GM19099 (cell line): ENCODE results near the gene SCAMP4.

Source experiments
- POLR2A ChIP-seq: IDR thresholded peaks from 3 replicates; pipeline ENCODE4 v1.6.1; 2011; ENCODE audit warnings: low read depth; ENCODE audit not compliant: insufficient read length; ENCODE audit errors: extremely low read depth

Gene SCAMP4

DNA sequence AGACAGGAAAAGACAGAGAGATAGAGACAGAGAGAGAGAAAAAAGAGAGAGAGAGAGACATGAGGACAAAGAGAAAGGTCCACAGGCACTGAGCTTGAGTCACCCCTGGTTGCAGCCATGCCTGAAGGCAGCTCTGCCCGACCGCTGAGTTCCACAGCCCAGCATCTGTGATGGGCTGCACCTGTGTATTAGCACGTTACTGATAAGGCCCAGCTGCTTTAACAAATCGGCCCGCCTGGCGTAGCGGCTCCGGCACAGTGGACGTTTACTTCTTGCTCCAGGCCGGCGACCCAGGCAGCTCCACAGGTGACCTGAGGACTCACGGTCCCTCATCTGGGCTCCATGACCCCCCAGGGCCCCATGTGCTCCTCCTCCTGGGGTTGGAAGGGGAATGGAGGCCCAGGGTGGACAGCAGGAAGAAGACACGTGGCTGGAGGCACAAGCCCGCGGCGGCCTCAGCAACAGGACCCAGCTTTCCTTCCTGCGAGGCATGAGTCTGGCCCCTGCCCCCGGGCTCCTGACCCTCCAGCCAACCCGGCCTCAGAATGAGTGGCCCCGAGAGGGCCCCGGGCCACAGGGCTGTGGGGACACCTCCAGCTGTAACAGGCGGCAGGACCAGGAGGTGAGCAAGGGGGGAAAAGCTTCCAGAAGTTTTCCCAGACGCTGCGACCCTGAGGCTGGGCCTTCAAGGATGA is 31.9 kb downstream of the SCAMP4 start:
- no peak for TF ChIP-seq POLR2A

DNA sequence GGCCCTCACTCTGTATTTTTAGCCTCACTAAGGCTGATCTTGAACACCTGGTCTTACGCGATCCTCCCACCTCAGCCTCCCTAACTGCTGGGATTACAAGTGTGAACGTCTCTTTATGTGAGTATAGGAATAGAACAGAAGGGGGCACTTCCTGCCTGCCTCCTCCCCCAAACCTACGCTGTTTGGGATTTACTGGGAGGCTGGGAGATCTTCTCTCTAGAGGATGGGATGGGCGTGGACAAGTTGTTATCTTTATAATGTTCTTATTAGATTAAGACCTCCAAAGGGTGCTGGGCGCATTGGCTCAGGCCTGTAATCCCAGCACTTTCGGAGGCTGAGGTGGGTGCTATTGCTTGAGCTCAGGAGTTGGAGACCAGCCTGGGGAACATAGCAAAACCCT is 32.9 kb downstream of the SCAMP4 start:
- no peak for TF ChIP-seq POLR2A

DNA sequence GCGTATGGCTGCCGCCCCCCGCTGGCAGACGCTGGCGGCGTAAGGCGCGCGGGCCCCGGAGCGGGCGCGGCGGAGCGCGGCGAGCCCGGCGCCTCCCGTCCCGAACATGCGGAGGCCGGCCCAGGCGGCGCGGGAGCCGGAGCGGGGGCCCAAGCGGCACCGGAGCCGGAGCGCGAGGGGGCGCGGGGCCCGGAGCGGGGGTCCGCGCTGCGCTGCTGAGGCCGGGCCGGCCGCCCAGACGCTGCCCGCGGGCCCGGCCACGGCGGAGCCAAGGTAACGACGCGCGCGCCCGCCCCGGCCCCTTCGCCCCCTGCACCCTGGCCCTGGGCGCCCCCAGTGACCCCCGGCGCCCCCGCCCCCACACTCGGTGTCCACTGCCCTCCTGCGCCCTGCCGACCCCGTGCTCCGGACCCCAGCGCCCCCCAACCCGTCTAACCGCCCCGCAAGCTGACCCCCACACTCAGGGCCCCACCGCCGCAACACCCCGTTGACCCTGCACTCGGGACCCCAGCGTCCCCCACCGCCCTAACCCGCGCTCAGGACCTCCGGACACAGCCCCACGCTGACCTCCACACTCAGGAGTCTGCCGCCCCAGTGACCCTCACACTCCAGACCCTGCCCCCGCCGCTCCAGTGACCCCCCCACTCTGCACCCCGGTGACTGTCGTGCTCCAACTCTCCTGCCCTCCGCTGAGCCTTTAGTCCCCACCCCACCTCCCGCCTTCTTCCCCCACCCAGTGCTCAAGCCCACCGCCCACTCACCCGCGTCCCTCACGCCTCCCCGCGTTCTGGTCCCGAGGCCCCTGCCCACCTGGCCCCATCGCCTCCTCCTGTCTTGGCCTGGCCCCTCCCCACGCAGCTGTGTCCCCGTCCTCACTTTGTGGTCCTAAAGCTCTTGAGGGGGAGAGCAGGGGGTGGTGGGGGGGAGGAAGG is 36.2 kb downstream of the SCAMP4 start, which contains the start of gene CSNK1G2:
Gene CSNK1G2, plus strand, starts transcription at position 27 of the 932 bp plus-strand sequence. CDS start 28,601 bp downstream, outside the sequence.
- peak; percentile 46 for TF ChIP-seq POLR2A

DNA sequence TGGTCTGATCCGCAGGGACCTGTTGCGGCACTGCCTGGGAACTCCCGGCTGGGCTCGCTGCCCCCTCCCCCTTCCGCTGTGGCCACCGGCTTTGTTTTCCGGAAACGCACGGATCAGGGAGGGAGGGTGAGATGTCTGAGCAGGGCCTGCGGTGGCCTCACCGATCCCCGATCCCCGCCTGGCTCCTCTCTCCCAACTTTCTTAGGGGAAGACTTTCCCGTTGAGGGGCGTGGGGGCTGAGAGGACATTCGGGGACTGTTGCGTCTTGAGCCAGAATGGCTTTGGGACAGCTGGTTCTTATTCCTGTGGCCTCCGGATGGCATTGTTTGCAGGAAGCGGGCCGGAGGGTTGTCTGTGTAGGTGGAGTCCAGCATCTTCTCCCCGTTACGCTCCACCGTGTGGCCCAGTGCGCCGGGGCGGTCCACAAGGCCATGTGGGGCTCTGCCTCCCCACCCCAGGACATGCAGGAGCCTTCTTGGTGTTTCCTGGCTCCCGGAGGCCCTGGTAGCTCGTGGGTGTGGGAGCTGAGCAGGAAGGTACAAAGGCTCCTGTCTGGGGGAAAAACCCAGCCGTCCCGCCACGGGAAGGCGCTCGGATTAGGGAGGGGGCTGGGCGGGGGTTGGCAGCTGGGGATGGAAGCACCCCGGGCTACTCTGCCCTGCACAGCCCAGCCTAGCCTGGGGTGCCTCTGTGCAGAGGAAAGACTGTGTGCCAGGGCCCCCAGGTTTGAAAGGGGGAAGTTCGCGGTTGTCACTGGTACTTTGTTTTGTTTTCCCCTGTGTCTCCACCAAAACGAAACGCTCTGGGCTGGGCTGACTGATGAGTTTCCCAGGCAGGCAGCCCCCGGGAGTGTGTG is 37.1 kb downstream of the SCAMP4 start:
- peak; percentile 41 for TF ChIP-seq POLR2A

DNA sequence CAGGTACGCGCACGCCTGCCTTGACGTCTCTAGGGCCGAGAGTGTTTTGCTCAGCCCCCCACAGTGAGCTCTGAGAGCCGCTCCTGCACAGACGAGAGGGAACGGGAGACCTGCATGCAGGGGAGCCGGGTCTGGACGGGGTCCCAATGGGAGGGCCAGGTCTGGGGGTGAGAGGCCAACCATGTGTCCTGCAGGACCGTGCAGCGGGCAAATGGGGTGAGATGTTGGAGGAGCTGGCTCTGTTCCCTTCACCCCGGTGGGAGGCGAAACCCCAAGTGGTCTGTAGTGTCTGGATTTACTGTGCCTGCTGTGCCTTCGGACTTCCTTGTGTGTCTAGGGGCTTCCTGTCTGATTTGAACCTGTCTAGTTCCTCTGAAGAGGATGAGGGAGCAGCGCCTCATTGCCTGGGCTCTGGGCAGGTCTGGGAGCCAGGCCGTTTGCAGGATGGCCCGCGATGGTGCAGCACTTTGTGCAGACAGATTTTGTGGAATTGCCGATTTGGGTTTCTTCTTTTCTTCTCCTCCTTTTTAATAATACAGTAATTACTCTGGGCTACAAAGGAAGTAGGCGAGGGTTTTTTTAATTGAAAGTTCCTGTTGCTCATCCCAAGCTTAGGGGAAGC is 37.8 kb downstream of the SCAMP4 start:
- TF ChIP-seq POLR2A, result no peak

DNA sequence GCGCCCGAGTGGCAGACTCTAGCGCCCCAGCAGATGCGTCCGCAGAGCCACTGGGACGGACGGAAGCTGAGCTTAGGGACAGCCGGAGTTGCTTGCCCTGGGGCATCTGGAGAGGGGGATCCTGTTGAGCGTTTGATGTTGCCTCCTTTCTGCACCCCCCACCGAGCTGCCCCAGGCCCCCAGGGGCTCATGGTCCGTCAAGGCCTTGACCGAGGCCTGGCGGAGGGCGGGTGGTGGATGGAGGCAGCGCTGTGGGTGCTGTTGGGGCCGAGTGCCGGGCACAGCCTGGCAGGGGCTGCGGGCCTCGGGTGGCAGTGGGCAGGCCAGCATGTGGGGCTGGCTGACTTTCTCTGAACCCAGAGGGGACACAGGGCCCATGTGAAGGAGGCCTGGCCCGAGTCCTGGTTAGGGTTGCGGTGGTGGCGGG is 38.5 kb downstream of the SCAMP4 start:
- no peak for TF ChIP-seq POLR2A

DNA sequence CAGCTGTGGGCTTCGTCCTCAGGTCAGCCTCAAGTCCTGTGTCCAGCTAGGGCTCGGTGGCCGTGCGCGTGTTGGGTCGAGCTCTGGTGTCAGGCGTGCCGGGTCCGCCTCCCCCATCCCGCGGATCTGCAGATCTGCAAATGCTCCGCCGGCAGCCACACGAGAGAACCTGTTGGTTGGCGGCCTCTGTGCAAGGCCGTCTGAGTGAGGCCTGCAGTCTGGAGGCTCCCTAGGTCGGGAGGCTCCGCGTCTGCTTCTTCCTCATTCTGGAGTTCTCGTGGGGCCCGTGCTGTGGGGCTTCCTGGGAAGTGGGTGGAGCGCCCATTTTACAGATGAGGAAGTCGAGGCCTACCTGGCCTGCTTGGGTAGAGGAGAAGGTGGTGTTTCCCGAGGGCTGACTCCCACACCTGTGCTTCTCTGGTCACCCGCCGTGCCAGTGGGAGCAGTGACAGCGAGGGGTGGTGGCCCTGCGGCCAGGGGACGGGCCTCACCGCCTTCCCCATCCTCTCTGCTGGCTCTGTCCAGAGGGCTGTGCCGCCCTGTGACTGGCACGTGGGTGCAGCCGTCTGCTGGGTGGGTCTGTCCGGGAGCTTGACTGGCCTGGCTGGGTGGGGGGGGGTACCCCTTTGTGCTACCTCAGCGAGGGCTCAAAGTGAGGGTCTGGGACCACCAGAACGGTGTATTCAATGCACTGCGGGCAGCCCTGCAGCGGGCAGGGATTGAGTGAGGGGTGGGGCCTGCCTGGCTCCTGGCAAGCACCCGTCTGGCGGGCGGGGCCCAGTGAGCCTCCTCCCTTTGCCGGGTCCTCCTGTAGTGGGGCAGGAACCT is 39.1 kb downstream of the SCAMP4 start:
- TF ChIP-seq POLR2A, result no peak

DNA sequence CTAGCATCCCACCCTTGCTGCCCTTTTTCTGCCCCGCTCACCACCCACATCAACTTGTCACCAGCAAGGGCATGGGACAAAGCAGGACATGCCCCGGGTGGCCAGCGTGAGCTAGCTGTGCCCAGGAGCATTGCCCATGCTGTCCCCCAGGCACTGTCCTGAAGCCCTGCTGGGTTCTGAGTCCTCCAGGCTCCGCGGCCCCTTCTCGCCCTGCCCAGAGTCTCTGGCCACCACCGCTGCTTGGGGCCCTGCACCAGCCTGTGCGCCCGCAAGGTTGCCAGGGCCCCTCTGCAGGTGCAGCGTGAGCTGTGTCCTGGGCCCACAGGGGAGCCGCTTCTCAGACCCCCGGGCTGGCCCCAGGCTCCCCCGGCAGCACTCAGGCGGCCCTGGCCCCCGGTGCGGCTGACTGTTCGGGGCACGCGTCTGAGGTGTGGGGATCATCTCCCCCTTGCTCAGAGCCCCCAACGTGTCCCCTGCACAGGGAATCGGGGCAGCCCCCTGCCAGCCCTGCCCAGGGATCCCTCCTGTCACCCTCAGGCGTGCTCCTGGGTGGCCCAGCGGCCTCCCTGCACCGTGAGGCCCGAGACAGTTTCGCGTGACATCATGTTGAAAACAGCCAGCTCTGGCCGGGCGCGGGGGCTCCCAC is 39.8 kb downstream of the SCAMP4 start:
- TF ChIP-seq POLR2A, result no peak

DNA sequence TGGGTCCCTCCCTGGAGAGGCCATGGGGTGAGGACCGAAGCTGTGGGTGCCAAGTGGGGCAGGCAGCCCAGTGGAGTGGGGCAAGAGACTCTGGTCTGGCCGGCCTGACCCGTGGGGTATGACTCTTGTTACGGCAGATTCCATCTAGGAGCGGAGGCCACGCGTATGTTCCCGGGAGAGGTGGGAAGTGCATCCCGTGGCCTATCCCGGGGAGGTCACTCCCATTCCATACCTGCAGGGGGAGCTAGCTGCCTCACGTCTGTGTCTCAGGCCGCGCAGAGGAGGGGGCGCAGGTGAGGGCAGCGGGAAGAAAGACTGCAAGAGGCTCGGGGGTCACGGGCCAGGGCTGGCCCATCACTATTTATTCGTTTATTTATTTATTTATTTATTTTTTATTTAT is 40.7 kb downstream of the SCAMP4 start:
- TF ChIP-seq POLR2A, result no peak

DNA sequence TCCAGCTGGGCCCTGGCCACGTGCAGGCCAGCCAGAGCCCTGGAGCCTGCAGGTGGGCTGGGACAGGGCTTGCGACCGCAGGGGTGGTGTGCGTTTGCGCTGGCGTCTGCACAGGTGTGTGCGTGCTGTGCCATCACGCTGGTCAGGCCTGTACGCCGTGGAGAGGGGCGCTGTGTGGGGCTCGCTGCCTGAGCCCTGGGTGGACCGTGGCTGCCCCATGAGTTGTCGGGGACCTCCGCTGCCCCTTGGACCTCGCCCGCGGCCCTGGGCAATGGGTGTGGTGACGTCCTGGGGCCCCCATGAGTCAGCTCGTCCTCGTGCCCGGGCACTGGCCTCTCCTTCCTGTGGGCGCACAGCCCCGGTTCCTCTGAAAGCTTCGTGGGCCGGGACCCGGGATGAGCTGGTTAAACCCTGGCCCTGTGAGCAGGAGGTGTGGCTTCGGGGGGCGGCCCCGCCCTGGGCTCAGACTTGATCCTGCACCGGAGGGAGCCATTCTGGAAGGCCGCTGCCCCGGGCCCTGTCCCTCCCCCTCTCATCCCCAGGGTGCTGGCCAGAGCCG is 42.5 kb downstream of the SCAMP4 start:
- TF ChIP-seq POLR2A, result no peak

DNA sequence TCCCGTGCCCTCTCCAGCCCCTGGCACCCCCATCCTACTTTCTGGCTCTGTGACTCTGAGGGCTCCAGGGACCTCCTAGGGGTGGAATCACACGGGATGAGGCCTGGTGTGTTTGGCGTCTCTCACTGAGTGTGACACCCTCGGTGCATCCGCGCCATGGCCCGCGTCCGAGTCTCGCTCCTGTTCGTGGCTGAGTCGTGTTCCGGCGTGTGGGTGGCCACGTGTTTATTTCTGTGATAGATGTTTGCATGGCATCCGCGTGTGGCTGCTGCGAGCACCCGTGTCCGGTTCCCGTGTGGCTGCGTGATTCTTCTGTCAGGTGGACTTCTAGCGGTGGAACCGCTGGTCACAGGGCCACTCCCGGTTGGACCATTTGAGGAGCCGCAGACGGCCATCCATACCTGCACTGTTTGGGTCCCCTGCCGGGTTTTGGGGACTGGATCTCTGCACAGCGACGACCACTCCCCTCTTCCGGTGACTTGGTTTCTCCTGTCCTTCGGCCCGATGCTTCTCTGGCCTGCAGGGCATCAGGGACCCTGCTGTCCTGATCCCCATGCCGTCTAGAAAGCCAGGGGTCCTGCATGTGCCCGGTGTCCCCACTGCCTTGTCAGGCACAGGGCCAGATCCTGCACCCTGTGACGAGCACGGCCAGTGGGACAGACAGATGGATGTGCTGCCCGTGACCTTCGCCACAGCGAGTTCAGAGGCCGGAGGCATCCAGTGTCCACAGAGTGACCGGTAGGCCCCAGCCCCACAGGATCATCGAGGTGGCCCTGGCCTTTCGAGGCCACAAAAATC is 44.3 kb downstream of the SCAMP4 start:
- TF ChIP-seq POLR2A, result no peak

DNA sequence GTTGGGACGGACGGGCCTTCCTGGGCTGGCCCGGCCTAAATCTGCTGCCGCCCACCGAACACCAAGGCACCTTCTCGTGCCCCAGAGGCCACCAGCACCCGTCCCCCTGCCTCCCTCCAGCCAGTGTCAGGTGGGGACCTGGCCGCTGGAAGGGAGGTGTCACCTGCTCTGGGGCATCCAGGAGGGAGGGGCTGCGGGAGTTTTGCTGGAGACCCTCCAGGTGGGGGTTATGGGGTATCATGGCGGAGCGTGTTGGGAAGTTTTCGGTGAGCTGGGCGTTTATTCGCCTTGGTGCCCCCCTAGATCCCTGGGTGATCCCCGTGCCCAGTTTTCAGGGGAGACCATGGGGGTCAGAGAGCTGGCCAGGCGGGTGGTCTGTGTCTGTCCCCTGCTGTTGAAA is 45.4 kb downstream of the SCAMP4 start:
- no peak for TF ChIP-seq POLR2A
